ENCODE data around the gene RNF121.

GRCh38 chr11:71991494-71991893 lies 62.6 kb downstream of the RNF121 start:
- no peak for TF ChIP-seq EZH2 (optimal IDR thresholded peaks at IDR 0.05; ENCODE audit: low read depth, low read length)
- no peak for TF ChIP-seq CTCF (IDR thresholded peaks at IDR 0.05; ENCODE audit: low read length)
- TF ChIP-seq EZH2phosphoT487 (IDR thresholded peaks at IDR 0.05; ENCODE audit: low read length): no peak

All from MM.1S (cell line).